PC-9 (cell line): ENCODE data around the gene HGD.

Experiments used
- CTCF ChIP-seq: fragments of 200-600 bp; sonication (generic); conservative IDR thresholded peaks from 2 replicates; pipeline ENCODE4 v1.6.1; 2017; ENCODE audit warnings: mixed run types, antibody characterized with exemption, mild to moderate bottlenecking, moderate library complexity
- EZH2 ChIP-seq: fragments of 200-600 bp; sonication (generic); IDR thresholded peaks from 2 replicates; pipeline ENCODE4 v1.8.0; 2017; ENCODE audit warnings: antibody characterized with exemption, low read depth

GRCh38 chr3:120650311-120650710, 31.7 kb downstream of the HGD start:
- no peak for TF ChIP-seq CTCF
- no peak for TF ChIP-seq EZH2
